Measurements from ENCODE around the gene AJAP1.

DNA sequence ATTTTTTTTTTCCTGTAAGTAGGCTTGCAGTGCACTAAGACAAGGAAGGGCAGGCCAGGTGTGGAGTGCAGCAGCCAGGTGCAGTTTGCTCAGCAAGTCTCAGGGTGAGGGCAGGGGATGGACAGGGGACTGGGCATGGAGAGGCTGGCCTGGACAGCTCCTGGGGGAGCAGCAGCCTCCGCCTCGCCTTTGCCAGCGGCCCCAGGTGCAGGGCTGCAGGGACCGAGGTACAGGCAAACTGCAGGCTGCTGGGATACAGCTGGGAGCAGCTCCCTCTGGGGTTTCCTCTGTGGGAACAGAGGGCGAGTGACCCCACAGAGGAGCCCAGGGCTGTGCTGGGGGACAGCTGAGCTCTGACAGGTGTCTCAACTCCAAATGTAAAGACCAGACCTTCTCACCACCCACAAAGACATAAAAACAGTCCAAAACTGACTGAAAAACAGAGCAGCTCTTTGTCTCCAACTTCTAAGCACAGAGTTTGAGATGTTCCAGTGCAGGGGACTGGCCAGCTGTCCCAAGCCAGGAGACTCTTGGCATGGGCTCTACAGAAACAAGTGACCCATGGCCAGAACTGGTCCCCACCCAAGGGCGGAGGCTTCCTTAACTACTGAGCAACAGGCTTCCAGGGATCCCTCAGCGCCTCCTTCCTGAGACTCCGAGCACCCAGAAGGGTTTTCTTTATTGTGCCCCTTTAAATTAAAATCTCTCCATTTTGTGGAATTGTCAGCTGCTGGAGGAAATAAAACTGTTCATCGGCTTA lies 27.7 kb upstream of the AJAP1 start:
- TF ChIP-seq, protein P1, sequence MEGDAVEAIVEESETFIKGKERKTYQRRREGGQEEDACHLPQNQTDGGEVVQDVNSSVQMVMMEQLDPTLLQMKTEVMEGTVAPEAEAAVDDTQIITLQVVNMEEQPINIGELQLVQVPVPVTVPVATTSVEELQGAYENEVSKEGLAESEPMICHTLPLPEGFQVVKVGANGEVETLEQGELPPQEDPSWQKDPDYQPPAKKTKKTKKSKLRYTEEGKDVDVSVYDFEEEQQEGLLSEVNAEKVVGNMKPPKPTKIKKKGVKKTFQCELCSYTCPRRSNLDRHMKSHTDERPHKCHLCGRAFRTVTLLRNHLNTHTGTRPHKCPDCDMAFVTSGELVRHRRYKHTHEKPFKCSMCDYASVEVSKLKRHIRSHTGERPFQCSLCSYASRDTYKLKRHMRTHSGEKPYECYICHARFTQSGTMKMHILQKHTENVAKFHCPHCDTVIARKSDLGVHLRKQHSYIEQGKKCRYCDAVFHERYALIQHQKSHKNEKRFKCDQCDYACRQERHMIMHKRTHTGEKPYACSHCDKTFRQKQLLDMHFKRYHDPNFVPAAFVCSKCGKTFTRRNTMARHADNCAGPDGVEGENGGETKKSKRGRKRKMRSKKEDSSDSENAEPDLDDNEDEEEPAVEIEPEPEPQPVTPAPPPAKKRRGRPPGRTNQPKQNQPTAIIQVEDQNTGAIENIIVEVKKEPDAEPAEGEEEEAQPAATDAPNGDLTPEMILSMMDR (conservative IDR thresholded peaks at IDR 0.05; ENCODE audit: low read length), result no peak
- no peak for TF ChIP-seq EZH2phosphoT487 (IDR thresholded peaks at IDR 0.05; ENCODE audit: borderline replicate concordance, low read depth, low read length)
